Ovary (tissue), 3 donors: ENCODE data around the gene PHKA2.

Experiments used
- CTCF ChIP-seq, 3 donors: fragments of 450-650 bp in 2 of 3; fragments of 200-600 bp in 1 of 3; IDR thresholded peaks; one replicate each; pipeline versions ENCODE4 v1.5.1 to v1.8.0; 2016 to 2022; ENCODE audit warnings: antibody characterized with exemption in 3 of 3, mild to moderate bottlenecking in 1 of 3
- EP300 ChIP-seq: sonication (generic); formaldehyde crosslinking; IDR thresholded peaks from one replicate; pipeline ENCODE4 v1.6.1; 2017; ENCODE audit warnings: antibody characterized with exemption
- POLR2A ChIP-seq: fragments of 450-650 bp; IDR thresholded peaks from one replicate; pipeline ENCODE4 v1.6.1; 2017; ENCODE audit warnings: antibody characterized with exemption, mild to moderate bottlenecking, moderate library complexity
- donor health status: DM: no; HTN: no; CAD: no.

GRCh38 chrX:18970465-18970864, 13.4 kb downstream of the PHKA2 start:
- TF ChIP-seq CTCF (IDR thresholded peaks at IDR 0.05) (no peak), POLR2A (no peak), EP300 (no peak)
